WTC11 (cell line): ENCODE measurements around the gene CPLANE1. TPM values are rescaled to one million over a fixed set of nuclear protein-coding genes. Genes with fewer than 3 reads are reported as not detected.

ENCODE experiments used
- ATAC-seq: fragments of 200-7000 bp; cut with Tn5 transposase; 2 replicates; pipeline ENCODE4 v1.10.0; 2021; ENCODE audit warnings: mild to moderate bottlenecking, moderate library complexity
- CTCF ChIA-PET: fragments of 300-600 bp; sonication (Branson Sonifier 250); formaldehyde crosslinking; loops from one replicate; lab custom pipeline; 2021; ENCODE audit warnings: antibody characterized with exemption; lab: Charles Lee
- POLR2A ChIA-PET: fragments of 350-600 bp; sonication (Branson Sonifier 250); formaldehyde crosslinking; loops from one replicate; lab custom pipeline; 2021; ENCODE audit warnings: antibody characterized with exemption; lab: Charles Lee
- DNase-seq: peaks from one replicate; pipeline ENCODE4 v3.0.0; 2021; ENCODE audit warnings: low spot score
- H3K27ac Mint-ChIP-seq: 2 replicates; pipeline ENCODE4 v1.8.0; 2021; ENCODE audit warnings: mixed read lengths
- H3K27me3 Mint-ChIP-seq: 2 replicates; pipeline ENCODE4 v1.8.0; 2021; ENCODE audit warnings: low read depth, mild to moderate bottlenecking, moderate library complexity, mixed read lengths
- H3K36me3 Mint-ChIP-seq: 2 replicates; pipeline ENCODE4 v1.8.0; 2021; ENCODE audit warnings: mixed read lengths
- H3K4me1 Mint-ChIP-seq: 2 replicates; pipeline ENCODE4 v1.8.0; 2022; ENCODE audit warnings: mixed read lengths
- H3K4me3 Mint-ChIP-seq: 2 replicates; pipeline ENCODE4 v1.8.0; 2021; ENCODE audit warnings: mild to moderate bottlenecking, moderate library complexity, mixed read lengths
- H3K9me3 Mint-ChIP-seq: 2 replicates; pipeline ENCODE4 v1.8.0; 2021; ENCODE audit warnings: mixed read lengths
- AFF4 ChIP-seq: sonication (generic); formaldehyde crosslinking; IDR thresholded peaks from 2 replicates; pipeline ENCODE4 v1.8.1; 2023; ENCODE audit warnings: mild to moderate bottlenecking, missing genetic modification reagents, borderline replicate concordance
- AR ChIP-seq: fragments of 250-450 bp; sonication (Bioruptor Pico); IDR thresholded peaks from 2 replicates; pipeline ENCODE4 v1.9.0; 2021; ENCODE audit warnings: mild to moderate bottlenecking
- ATF6 ChIP-seq: sonication (generic); formaldehyde crosslinking; IDR thresholded peaks from 2 replicates; pipeline ENCODE4 v1.8.1; 2023; ENCODE audit warnings: mild to moderate bottlenecking, missing genetic modification reagents
- CREM ChIP-seq: sonication (generic); formaldehyde crosslinking; IDR thresholded peaks from 2 replicates; pipeline ENCODE4 v1.8.1; 2022; ENCODE audit warnings: mild to moderate bottlenecking, missing genetic modification reagents, moderate library complexity
- E2F4 ChIP-seq: sonication (generic); formaldehyde crosslinking; IDR thresholded peaks from 2 replicates; pipeline ENCODE4 v1.8.1; 2022; ENCODE audit warnings: low read depth, mild to moderate bottlenecking, moderate library complexity, missing genetic modification reagents, borderline replicate concordance
- FOXP1 ChIP-seq: sonication (generic); formaldehyde crosslinking; IDR thresholded peaks from 2 replicates; pipeline ENCODE4 v1.8.0; 2022; ENCODE audit warnings: missing genetic modification reagents, mild to moderate bottlenecking, moderate library complexity, borderline replicate concordance
- GTF2I ChIP-seq: fragments of 250-450 bp; sonication (Bioruptor Pico); conservative IDR thresholded peaks from 2 replicates; pipeline ENCODE4 v1.4.0; 2021; ENCODE audit warnings: mild to moderate bottlenecking
- KAT7 ChIP-seq: sonication (generic); formaldehyde crosslinking; IDR thresholded peaks from 2 replicates; pipeline ENCODE4 v1.8.1; 2023; ENCODE audit warnings: missing genetic modification reagents, mild to moderate bottlenecking, borderline replicate concordance
- PREB ChIP-seq: sonication (generic); formaldehyde crosslinking; IDR thresholded peaks from 2 replicates; pipeline ENCODE4 v1.8.1; 2022; ENCODE audit warnings: mild to moderate bottlenecking, missing genetic modification reagents, moderate library complexity, borderline replicate concordance
- PRRX2 ChIP-seq: fragments of 250-450 bp; sonication (Bioruptor Pico); IDR thresholded peaks from 2 replicates; pipeline ENCODE4 v1.8.0; 2021; ENCODE audit warnings: mild to moderate bottlenecking
- SOX15 ChIP-seq: fragments of 250-450 bp; sonication (Bioruptor Pico); IDR thresholded peaks from 2 replicates; pipeline ENCODE4 v1.9.0; 2021; ENCODE audit warnings: mild to moderate bottlenecking
- SP1 ChIP-seq: sonication (generic); formaldehyde crosslinking; conservative IDR thresholded peaks from 2 replicates; pipeline ENCODE4 v1.8.1; 2022; ENCODE audit warnings: missing genetic modification reagents
- USF1 ChIP-seq: sonication (generic); formaldehyde crosslinking; IDR thresholded peaks from 2 replicates; pipeline ENCODE4 v1.8.0; 2022; ENCODE audit warnings: mild to moderate bottlenecking, missing genetic modification reagents
- USF2 ChIP-seq: sonication (generic); formaldehyde crosslinking; IDR thresholded peaks from 2 replicates; pipeline ENCODE4 v1.8.1; 2023; ENCODE audit warnings: mild to moderate bottlenecking, missing genetic modification reagents, moderate library complexity
- ZBTB43 ChIP-seq: sonication (generic); formaldehyde crosslinking; IDR thresholded peaks from 2 replicates; pipeline ENCODE4 v1.8.1; 2023; ENCODE audit warnings: mild to moderate bottlenecking, missing genetic modification reagents
- ZNF138 ChIP-seq: sonication (generic); formaldehyde crosslinking; conservative IDR thresholded peaks from 2 replicates; pipeline ENCODE4 v1.8.1; 2022; ENCODE audit warnings: mild to moderate bottlenecking, moderate library complexity, missing genetic modification reagents
- ZNF219 ChIP-seq: sonication (generic); formaldehyde crosslinking; IDR thresholded peaks from 2 replicates; pipeline ENCODE4 v1.8.0; 2023; ENCODE audit warnings: missing genetic modification reagents, mild to moderate bottlenecking, borderline replicate concordance
- ZNF396 ChIP-seq: fragments of 250-450 bp; sonication (Bioruptor Pico); IDR thresholded peaks from 2 replicates; pipeline ENCODE4 v1.8.0; 2021; ENCODE audit warnings: mild to moderate bottlenecking, moderate library complexity, borderline replicate concordance
- ZNF512 ChIP-seq: sonication (generic); formaldehyde crosslinking; IDR thresholded peaks from 2 replicates; pipeline ENCODE4 v1.8.1; 2022; ENCODE audit warnings: missing genetic modification reagents, borderline replicate concordance
- total RNA-seq: library from RNA; stranded (reverse); gene quantifications from 3 replicates; pipeline ENCODE4 v1.2.3, GENCODE V29; 2021

CPLANE1 gene
- total RNA-seq, 1 experiment from 2014 or later = 4.8 TPM

- DNase-seq (no peak), ATAC-seq (no peak)
- Mint-ChIP-seq H3K9me3 (no peaks in the 10 kb centered on the region), H3K4me1 (no peaks in the 10 kb centered on the region), H3K27me3 (no peaks in the 10 kb centered on the region), H3K36me3 (no peaks in the 10 kb centered on the region), H3K27ac (no peak overlapping the region), H3K4me3 (no peak overlapping the region)
- TF ChIP-seq PRRX2 = no peak
- no peak for TF ChIP-seq ZBTB43
- no peak for TF ChIP-seq USF1 (CRISPR knock-in tag)
- TF ChIP-seq USF2 (CRISPR knock-in tag) = no peak
- TF ChIP-seq ZNF219 = no peak
- TF ChIP-seq AFF4 (CRISPR knock-in tag) = no peak
- no peak for TF ChIP-seq PREB
- TF ChIP-seq KAT7 (CRISPR knock-in tag) = no peak
- no peak for TF ChIP-seq GTF2I (CRISPR knock-in tag)
- TF ChIP-seq E2F4 (CRISPR knock-in tag) = no peak
- no peak for TF ChIP-seq ZNF138 (CRISPR knock-in tag)
- no peak for TF ChIP-seq ATF6 (CRISPR knock-in tag)
- no peak for TF ChIP-seq SOX15
- TF ChIP-seq AR = no peak
- TF ChIP-seq SP1 (CRISPR knock-in tag) = no peak
- TF ChIP-seq CREM (CRISPR knock-in tag) = no peak
- no peak for TF ChIP-seq FOXP1
- TF ChIP-seq ZNF396 = no peak
- no peak for TF ChIP-seq ZNF512
- CTCF ChIA-PET = interaction anchor here (0.6 kb wide), 1 partner anchor 11 kb away, joined by 3 read pairs; no protein-coding TSS in a partner anchor
- POLR2A ChIA-PET = no interaction called here
Measured at GRCh38 chr5:37198061-37198460, 51.1 kb downstream of the CPLANE1 start.
